Left lung (tissue), 10 donors: Measurements from ENCODE around the gene TMEM219. TPM values are rescaled to one million over a fixed set of nuclear protein-coding genes. Genes with fewer than 3 reads are reported as not detected.

Experiments
- ATAC-seq: fragments of 200-7000 bp; cut with Tn5 transposase; one replicate; pipeline ENCODE4 v1.9.1; 2020; ENCODE audit warnings: moderate library complexity
- DNase-seq, 4 donors: peaks; one replicate each; pipeline ENCODE4 v3.0.0-alpha.2; 2013 to 2020
- H3K27ac ChIP-seq, 2 donors: fragments of 200-600 bp; sonication (generic) in 1 of 2; one replicate each; pipeline versions ENCODE4 v1.5.0 to v1.8.0; 2020 to 2021
- H3K27me3 ChIP-seq, 2 donors: fragments of 200-600 bp; sonication (generic) in 1 of 2; one replicate each; pipeline versions ENCODE4 v1.5.0 to v1.8.0; 2020 to 2021
- H3K36me3 ChIP-seq, 2 donors: fragments of 200-600 bp; sonication (generic) in 1 of 2; one replicate each; pipeline versions ENCODE4 v1.5.0 to v1.8.0; 2020 to 2021
- H3K4me1 ChIP-seq, 2 donors: fragments of 200-600 bp; one replicate each; pipeline ENCODE4 v1.8.0; 2021
- H3K4me3 ChIP-seq, 2 donors: fragments of 200-600 bp; sonication (generic) in 1 of 2; one replicate each; pipeline versions ENCODE4 v1.5.0 to v1.8.0; 2020 to 2021; ENCODE audit warnings: mild to moderate bottlenecking in 1 of 2
- H3K9me3 ChIP-seq, 2 donors: fragments of 200-600 bp; sonication (generic) in 1 of 2; one replicate each; pipeline versions ENCODE4 v1.5.0 to v1.8.0; 2020 to 2021
- intact Hi-C, 2 donors: fragments of 100-400 bp; cut with DNase I; formaldehyde crosslinking; loops; one replicate each; pipeline versions ENCODE4 v1.11.2 to v1.14.2; 2022
- polyA plus RNA-seq, 6 donors: library from polyadenylated mRNA; unstranded; fragments of 120-200 nt; gene quantifications; one replicate each; pipeline ENCODE4 v1.2.1, GENCODE V29; 2013; ENCODE audit not compliant: insufficient read length in 6 of 6
- total RNA-seq, 2 donors: library from RNA; stranded (reverse); fragmentation: NEBNext Ultra II Directional; extraction: Animal tissue kit (Norgen Biotek cat#: 25700); gene quantifications; one replicate each; pipeline ENCODE4 v1.2.1, GENCODE V29; 2021
- TF ChIP-seq, protein P1 (sequence below), 2 donors: fragments of 200-600 bp; sonication (generic) in 1 of 2; IDR thresholded peaks; one replicate each; pipeline versions ENCODE4 v1.5.0 to v1.8.0; 2021; ENCODE audit warnings: antibody characterized with exemption in 2 of 2
- donor health status: DM: no; HTN: yes; CAD: no.
- donor health status: DM: no; HTN: no; CAD: no.

Gene TMEM219
- total and polyA plus RNA-seq, 8 donors = 103 to 154 (median 118) TPM

DNA sequence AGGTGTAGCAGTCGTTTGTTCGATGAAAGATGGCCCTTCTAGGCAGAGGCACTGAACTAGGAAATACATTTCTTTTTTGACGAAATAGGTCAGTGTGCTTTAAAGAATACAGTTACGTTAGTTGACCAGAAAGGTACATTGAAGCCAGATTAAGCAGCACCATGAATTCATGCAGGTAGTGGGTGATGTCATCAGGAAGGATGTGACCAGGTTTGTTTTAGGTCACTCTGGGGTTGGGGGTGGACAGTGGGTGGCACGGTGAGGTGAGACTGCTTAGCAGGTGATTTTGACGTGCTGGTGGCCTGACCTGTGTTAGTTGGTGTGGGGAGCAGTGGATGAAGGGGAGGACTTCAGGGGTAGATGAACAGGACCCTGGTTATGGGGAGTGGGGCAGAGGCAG, 37.7 kb downstream of the TMEM219 start:
- Histone ChIP-seq H3K4me1 (peaks cover 7 to 20% of the 10 kb centered on the region in 2 donors), H3K27ac (no peak overlapping the region), H3K9me3 (no peaks in the 10 kb centered on the region), H3K36me3 (peaks cover 0 to 47% of the 10 kb centered on the region in 2 donors), H3K4me3 (no peak overlapping the region), H3K27me3 (no peaks in the 10 kb centered on the region)
- DNase-seq = no peak
- ATAC-seq = no peak
- intact Hi-C loops = loop anchor here in 1 of 2 donors (10.0 kb wide), 3 partner anchors 75 to 295 kb away; partner anchors contain the start of gene KCTD13
- TF ChIP-seq, protein P1, sequence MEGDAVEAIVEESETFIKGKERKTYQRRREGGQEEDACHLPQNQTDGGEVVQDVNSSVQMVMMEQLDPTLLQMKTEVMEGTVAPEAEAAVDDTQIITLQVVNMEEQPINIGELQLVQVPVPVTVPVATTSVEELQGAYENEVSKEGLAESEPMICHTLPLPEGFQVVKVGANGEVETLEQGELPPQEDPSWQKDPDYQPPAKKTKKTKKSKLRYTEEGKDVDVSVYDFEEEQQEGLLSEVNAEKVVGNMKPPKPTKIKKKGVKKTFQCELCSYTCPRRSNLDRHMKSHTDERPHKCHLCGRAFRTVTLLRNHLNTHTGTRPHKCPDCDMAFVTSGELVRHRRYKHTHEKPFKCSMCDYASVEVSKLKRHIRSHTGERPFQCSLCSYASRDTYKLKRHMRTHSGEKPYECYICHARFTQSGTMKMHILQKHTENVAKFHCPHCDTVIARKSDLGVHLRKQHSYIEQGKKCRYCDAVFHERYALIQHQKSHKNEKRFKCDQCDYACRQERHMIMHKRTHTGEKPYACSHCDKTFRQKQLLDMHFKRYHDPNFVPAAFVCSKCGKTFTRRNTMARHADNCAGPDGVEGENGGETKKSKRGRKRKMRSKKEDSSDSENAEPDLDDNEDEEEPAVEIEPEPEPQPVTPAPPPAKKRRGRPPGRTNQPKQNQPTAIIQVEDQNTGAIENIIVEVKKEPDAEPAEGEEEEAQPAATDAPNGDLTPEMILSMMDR (IDR thresholded peaks at IDR 0.05) = no peak

- no peak for DNase-seq
- ATAC-seq = no peak
These were observed 39.1 kb downstream of the TMEM219 start for GRCh38 chr16:30000735-30001631.

DNA sequence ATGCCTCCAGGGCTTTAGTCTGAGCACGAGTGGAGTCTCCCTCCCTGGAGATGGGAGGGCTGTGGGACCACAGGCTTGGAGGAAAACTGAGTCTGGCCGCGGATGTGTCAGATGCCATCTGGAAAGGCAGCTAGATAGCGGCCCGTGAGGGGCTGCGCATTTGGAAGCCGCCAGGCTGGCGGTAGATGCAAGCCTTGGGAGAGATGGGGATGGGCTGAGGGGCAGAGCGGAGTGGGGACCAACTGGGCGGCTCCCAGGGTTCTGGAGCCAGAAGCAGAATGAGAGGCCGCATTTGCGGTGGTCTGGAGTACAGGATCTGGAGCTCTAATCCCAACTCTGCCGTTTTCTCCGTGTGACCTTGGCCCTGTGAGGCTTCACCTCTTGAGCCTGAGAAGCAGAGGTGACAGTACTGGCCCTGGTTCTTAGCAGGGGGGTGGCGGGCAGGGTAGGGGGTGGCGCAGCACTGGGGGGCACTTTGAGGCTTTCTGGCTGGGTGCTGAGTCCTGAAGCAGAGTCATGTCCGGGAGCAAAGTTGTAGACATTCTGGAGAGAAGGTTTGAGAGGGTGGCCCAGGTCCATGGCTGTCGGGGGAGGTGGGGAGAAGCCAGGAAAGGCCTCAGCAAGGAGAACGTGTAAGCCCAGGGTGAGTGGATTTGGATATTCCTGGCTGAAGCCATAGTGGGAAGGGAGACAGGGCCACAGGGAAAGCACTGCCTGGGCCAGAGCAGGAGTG, 40.9 kb downstream of the TMEM219 start:
- ATAC-seq (no peak), DNase-seq (no peak)
- Histone ChIP-seq H3K36me3 (peaks cover 0 to 47% of the 10 kb centered on the region in 2 donors), H3K27ac (no peak overlapping the region), H3K27me3 (peaks cover 0 to 7% of the 10 kb centered on the region in 2 donors), H3K4me1 (peaks cover 0 to 11% of the 10 kb centered on the region in 2 donors), H3K4me3 (no peak overlapping the region), H3K9me3 (no peaks in the 10 kb centered on the region)
- TF ChIP-seq, protein P1 (IDR thresholded peaks at IDR 0.05) = no peak
- intact Hi-C loops = loop anchor here in 1 of 2 donors (10.0 kb wide), 3 partner anchors 78 to 298 kb away; partner anchors contain the start of gene KCTD13

More at GRCh38 chr16:30000735-30001631, 39.1 kb downstream of the TMEM219 start:
- intact Hi-C loops = loop anchor here in 1 of 2 donors (10.0 kb wide), 3 partner anchors 76 to 296 kb away; partner anchors contain the start of gene KCTD13
- H3K27ac ChIP-seq = no peak overlapping the region
- TF ChIP-seq, protein P1 (IDR thresholded peaks at IDR 0.05) = no peak
- H3K36me3 ChIP-seq = peaks cover 0 to 47% of the 10 kb centered on the region in 2 donors
- no peaks in the 10 kb centered on the region for H3K9me3 ChIP-seq
- no peaks in the 10 kb centered on the region for H3K27me3 ChIP-seq
- H3K4me3 ChIP-seq = no peak overlapping the region
- H3K4me1 ChIP-seq = peaks cover 5 to 21% of the 10 kb centered on the region in 2 donors

GRCh38 chr16:30003670-30004423, 42.0 kb downstream of the TMEM219 start:
- intact Hi-C loops = loop anchor here in 1 of 2 donors (10.0 kb wide), 3 partner anchors 79 to 299 kb away; partner anchors contain the start of gene KCTD13
- peak in 1 of 4 donors; percentile 45 for DNase-seq
- H3K27ac ChIP-seq = no peak overlapping the region

More at GRCh38 chr16:30003670-30004423, 42.0 kb downstream of the TMEM219 start:
- Histone ChIP-seq H3K4me3 (no peak overlapping the region), H3K9me3 (no peaks in the 10 kb centered on the region), H3K27me3 (peaks cover 0 to 18% of the 10 kb centered on the region in 2 donors), H3K36me3 (peaks cover 0 to 41% of the 10 kb centered on the region in 2 donors), H3K4me1 (peaks cover 0 to 11% of the 10 kb centered on the region in 2 donors)
- TF ChIP-seq, protein P1 (IDR thresholded peaks at IDR 0.05) = no peak
- no peak for ATAC-seq
